Activated naive CD4-positive, alpha-beta T cell treated with anti-CD3 and anti-CD28 coated beads, Interleukin-2, amount 10 ng/mL, durations not matched to agents 7 days and 5 days (primary cell): ENCODE results near the gene SLC25A11.
A peak's percentile ranks its signal among the peaks of the same experiment; 100 is the strongest.
"Not testable (repeated sequence)": the region's sequence is repeated elsewhere in the genome, so short reads cannot be mapped to it uniquely, and the experiment has no call there.

Experiments
- CTCF ChIA-PET: fragments of 350-600 bp; sonication (Branson Sonifier 250); formaldehyde crosslinking; loops from one replicate; lab custom pipeline; 2021; ENCODE audit warnings: antibody characterized with exemption; lab: Charles Lee
- DNase-seq: peaks from one replicate; pipeline ENCODE4 v3.0.0-alpha.2; 2020
- H3K27ac Mint-ChIP-seq: one replicate; pipeline ENCODE4 v1.8.0; 2021; ENCODE audit warnings: mild to moderate bottlenecking, moderate library complexity, mixed read lengths
- H3K27me3 Mint-ChIP-seq: one replicate; pipeline ENCODE4 v1.8.0; 2021; ENCODE audit warnings: mild to moderate bottlenecking, mixed read lengths
- H3K36me3 Mint-ChIP-seq: one replicate; pipeline ENCODE4 v1.8.0; 2021; ENCODE audit warnings: mixed read lengths
- H3K4me1 Mint-ChIP-seq: one replicate; pipeline ENCODE4 v1.8.0; 2021; ENCODE audit warnings: mixed read lengths
- H3K4me3 Mint-ChIP-seq: one replicate; pipeline ENCODE4 v1.8.0; 2021; ENCODE audit warnings: mild to moderate bottlenecking, moderate library complexity, mixed read lengths
- H3K9me3 Mint-ChIP-seq: one replicate; pipeline ENCODE4 v1.8.0; 2021; ENCODE audit warnings: mixed read lengths

SLC25A11 gene

GRCh38 chr17:4936436-4936835 lies 3.4 kb downstream of the SLC25A11 start:
- Mint-ChIP-seq H3K4me1 (peaks cover 41% of the 10 kb centered on the region), H3K4me3 (no peak overlapping the region), H3K36me3 (peaks cover 47% of the 10 kb centered on the region), H3K27me3 (peaks cover 12% of the 10 kb centered on the region), H3K27ac (peak overlapping the region; percentile 21), H3K9me3 (no peaks in the 10 kb centered on the region)
- no peak for DNase-seq
- CTCF ChIA-PET: interaction anchor here (1.0 to 1.3 kb wide), 2 partner anchors 28 to 33 kb away, joined by 4 to 5 read pairs; partner anchors contain the start of gene CHRNE

DNA sequence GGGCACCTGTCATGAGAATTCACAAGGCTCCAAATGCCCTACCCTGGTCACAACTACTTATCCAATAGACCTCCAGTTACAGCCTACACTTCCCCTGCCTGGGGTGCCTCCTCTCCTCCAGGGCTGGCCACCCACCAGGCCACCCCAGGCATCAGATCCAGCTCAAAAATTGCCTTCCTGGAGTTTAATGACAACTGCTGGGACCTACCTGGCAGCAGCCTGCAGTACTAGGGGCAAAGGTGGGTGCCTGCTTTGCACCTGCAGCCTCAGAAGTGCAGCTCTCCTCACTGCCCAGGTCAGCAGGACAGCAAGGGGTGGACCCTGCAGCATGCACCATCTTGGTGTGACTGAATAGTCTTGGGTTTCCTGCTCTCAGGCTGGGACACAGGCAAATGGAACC lies 4.2 kb downstream of the SLC25A11 start:
- H3K4me1 Mint-ChIP-seq: peaks cover 41% of the 10 kb centered on the region
- no peak for DNase-seq
- CTCF ChIA-PET: interaction anchor here (1.0 kb wide), 1 partner anchor 33 kb away, joined by 4 read pairs; the partner anchor contains the start of gene CHRNE
- no peaks in the 10 kb centered on the region for H3K9me3 Mint-ChIP-seq
- H3K4me3 Mint-ChIP-seq: no peak overlapping the region
- H3K27me3 Mint-ChIP-seq: peaks cover 12% of the 10 kb centered on the region
- no peak overlapping the region for H3K27ac Mint-ChIP-seq
- peaks cover 45% of the 10 kb centered on the region for H3K36me3 Mint-ChIP-seq

DNA sequence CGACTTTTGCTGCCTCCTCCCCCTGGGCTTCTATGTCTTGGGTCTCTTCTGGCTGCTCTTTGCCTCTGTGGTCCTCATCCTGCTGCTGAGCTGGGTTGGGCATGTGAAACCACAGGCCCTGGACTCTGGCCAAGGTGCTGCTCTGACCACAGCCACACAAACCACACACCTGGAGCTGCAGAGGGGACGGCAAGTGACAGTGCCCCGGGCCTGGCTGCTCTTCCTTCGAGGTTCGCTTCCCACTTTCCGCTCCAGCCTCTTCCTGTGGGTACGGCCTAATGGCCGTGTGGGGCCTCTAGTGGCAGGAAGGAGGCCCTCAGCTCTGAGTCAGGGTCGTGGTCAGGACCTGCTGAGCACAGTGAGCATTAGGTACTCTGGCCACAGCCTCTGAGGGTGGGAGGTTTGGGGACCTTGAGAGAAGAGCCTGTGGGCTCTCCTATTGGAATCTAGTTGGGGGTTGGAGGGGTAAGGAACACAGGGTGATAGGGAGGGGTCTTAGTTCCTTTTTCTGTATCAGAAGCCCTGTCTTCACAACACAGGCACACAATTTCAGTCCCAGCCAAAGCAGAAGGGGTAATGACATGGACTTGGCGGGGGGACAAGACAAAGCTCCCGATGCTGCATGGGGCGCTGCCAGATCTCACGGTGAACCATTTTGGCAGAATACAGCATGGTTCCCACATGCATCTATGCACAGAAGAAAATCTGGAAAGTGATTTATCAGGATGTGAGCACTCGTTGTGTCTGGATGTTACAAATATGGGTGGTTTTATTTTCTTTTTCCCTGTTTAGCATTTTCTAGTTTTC lies 5.5 kb downstream of the SLC25A11 start:
- no peak for DNase-seq
- Mint-ChIP-seq H3K9me3 (no peaks in the 10 kb centered on the region), H3K36me3 (peaks cover 43% of the 10 kb centered on the region), H3K27ac (peak overlapping the region; percentile 73), H3K4me1 (peaks cover 41% of the 10 kb centered on the region), H3K4me3 (no peak overlapping the region), H3K27me3 (peaks cover 8% of the 10 kb centered on the region)
- CTCF ChIA-PET: interaction anchor here (0.7 to 1.2 kb wide), 2 partner anchors 22 to 25 kb away, joined by 4 read pairs; no protein-coding TSS in a partner anchor

DNA sequence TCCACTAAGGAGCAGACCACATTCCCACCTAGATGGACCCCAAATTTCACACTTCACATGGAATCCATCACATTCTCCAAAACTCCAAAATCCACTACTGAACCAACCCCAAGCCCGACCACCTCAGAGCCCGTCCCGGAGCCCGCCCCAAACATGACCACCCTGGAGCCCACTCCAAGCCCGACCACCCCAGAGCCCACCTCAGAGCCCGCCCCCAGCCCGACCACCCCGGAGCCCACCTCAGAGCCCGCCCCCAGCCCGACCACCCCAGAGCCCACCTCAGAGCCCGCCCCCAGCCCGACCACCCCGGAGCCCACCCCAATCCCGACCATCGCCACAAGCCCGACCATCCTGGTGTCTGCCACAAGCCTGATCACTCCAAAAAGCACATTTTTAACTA lies 6.2 kb downstream of the SLC25A11 start:
- no peak for DNase-seq
- H3K36me3 Mint-ChIP-seq: peaks cover 45% of the 10 kb centered on the region
- H3K9me3 Mint-ChIP-seq: no peaks in the 10 kb centered on the region
- H3K27ac Mint-ChIP-seq: peak overlapping the region; percentile 73
- CTCF ChIA-PET: interaction anchor here (0.7 to 1.2 kb wide), 2 partner anchors 22 to 24 kb away, joined by 4 read pairs; no protein-coding TSS in a partner anchor
- no peak overlapping the region for H3K4me3 Mint-ChIP-seq
- peaks cover 8% of the 10 kb centered on the region for H3K27me3 Mint-ChIP-seq
- peaks cover 35% of the 10 kb centered on the region for H3K4me1 Mint-ChIP-seq

DNA sequence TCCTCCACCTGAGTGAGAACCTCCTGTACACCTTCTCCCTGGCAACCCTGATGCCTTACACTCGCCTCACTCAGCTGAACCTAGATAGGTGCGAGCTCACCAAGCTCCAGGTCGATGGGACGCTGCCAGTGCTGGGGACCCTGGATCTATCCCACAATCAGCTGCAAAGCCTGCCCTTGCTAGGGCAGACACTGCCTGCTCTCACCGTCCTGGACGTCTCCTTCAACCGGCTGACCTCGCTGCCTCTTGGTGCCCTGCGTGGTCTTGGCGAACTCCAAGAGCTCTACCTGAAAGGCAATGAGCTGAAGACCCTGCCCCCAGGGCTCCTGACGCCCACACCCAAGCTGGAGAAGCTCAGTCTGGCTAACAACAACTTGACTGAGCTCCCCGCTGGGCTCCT lies 7.1 kb downstream of the SLC25A11 start:
- CTCF ChIA-PET: no interaction called here
- DNase-seq: no peak
- Mint-ChIP-seq H3K4me1 (peaks cover 27% of the 10 kb centered on the region), H3K9me3 (no peaks in the 10 kb centered on the region), H3K4me3 (no peak overlapping the region), H3K27ac (no peak overlapping the region), H3K36me3 (peaks cover 37% of the 10 kb centered on the region), H3K27me3 (peaks cover 8% of the 10 kb centered on the region)

DNA sequence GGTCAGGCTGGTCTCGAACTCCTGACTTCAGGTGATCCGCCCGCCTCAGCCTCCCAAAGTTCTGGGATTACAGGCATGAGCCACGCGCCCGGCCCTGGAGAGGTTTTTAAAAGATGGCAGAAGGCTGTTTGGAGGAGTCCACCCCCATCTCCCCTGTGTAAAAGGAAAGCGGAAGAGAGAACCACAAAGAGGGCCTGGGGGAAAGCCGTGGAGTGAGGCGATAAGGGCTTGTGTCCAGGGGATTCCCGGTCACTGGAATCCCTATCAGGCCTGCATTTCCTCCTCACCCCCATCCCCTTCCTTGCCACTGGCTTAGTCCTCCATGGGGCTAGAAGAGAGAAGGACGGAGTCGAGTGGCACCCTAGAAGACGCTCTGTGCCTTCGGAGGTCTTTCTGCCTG lies 7.9 kb downstream of the SLC25A11 start, which contains the start of gene GP1BA:
TSS of gene GP1BA (plus strand) at position 315 of the 400 bp plus-strand sequence. CDS start 328 bp downstream, outside the sequence.
- Mint-ChIP-seq H3K4me3 (no peak within 1 kb of the TSS), H3K27ac (peak within 1 kb of the TSS; percentile 20), H3K36me3 (peaks cover 29% of the 10 kb centered on the region), H3K27me3 (peaks cover 8% of the 10 kb centered on the region), H3K9me3 (no peaks in the 10 kb centered on the region), H3K4me1 (peaks cover 25% of the 10 kb centered on the region)
- CTCF ChIA-PET: no interaction called here
- DNase-seq: no peak

DNA sequence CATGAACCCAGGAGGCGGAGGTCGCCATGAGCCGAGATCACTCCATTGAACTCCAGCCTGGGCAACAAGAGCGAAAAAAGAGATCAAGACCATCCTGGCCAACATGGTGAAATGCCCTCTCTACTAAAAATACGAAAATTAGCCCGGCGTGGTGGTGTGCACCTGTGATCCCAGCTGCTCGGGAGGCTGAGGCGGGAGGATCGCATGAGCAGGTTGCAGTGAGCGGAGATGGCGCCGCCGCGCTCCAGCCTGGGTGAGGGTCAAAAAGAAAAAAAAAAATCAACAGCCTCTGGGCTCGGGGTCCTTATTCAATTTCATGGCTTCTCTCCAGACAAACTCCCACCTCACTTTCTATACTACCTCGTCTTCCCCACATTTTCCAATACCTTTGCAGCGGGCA lies 11.0 kb downstream of the SLC25A11 start:
- DNase-seq: no peak
- peaks cover 6% of the 10 kb centered on the region for H3K4me1 Mint-ChIP-seq
- no peaks in the 10 kb centered on the region for H3K9me3 Mint-ChIP-seq
- peaks cover 1% of the 10 kb centered on the region for H3K27me3 Mint-ChIP-seq
- H3K36me3 Mint-ChIP-seq: peaks cover 18% of the 10 kb centered on the region
- H3K4me3 Mint-ChIP-seq: no peak overlapping the region
- H3K27ac Mint-ChIP-seq: no peak overlapping the region
- CTCF ChIA-PET: no interaction called here

DNA sequence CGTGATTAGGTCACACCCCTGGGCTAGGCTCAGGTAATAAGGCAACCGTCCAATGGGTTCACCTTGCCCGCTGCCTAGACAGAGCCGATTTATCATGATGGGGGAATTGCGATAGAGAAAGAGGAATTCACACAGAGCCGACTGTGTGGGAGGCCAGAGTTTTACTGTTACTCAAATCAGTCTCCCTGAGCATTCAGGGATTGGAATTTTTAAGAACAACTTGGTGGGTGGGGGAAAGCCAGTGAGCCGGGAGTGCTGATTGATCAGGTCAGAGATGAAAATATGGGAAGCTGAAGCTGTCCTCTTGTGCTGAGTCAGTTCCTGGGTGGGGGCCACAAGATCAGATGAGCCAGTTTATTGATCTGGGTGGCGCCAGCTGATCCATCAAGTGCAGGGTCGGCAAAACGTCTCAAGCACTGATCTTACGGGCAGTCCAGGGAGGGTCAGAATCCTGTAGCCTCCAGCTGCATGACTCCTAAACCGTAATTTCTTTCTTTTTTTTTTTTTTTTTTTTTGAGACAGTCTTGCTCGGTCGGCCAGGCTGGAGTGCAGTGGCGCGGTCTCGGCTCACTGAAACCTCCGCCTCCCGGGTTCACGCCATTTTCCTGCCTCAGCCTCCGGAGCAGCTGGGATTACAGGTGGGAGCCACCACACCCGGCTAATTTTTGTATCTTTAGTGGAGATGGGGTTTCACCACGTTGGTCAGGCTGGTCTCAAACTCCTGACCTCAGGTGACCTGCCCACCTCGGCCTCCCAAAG lies 13.1 kb downstream of the SLC25A11 start:
- CTCF ChIA-PET: not testable (repeated sequence)

DNA sequence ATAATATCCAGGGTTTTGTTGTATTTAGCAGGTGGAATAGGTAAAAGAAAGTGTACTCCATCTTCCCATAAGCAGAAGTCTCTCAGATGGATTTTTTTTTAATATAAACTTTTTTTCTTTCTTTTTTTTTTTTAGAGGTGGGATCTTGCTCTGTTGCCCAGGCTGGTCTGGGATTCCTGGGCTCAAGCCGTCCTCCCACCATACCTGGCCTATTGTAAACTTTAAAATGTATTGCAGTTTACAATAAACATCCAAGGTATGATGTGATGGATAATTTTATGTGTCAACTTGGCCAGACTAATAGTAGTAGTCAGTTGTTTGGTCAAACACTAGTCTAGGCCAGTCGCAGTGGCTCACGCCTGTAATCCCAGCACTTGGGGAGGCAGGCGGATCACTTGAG lies 18.5 kb downstream of the SLC25A11 start:
- Mint-ChIP-seq H3K27ac (no peak overlapping the region), H3K4me3 (no peak overlapping the region), H3K9me3 (no peaks in the 10 kb centered on the region), H3K27me3 (no peaks in the 10 kb centered on the region), H3K36me3 (no peaks in the 10 kb centered on the region), H3K4me1 (no peaks in the 10 kb centered on the region)
- no peak for DNase-seq
- CTCF ChIA-PET: no interaction called here

More for the DNA sequence above, 13.1 kb downstream of the SLC25A11 start:
- H3K9me3 Mint-ChIP-seq, H3K27ac Mint-ChIP-seq, H3K27me3 Mint-ChIP-seq, H3K4me3 Mint-ChIP-seq, DNase-seq, H3K4me1 Mint-ChIP-seq: not testable (repeated sequence)
- peaks cover 16% of the 10 kb centered on the region for H3K36me3 Mint-ChIP-seq

- H3K36me3 Mint-ChIP-seq: no peaks in the 10 kb centered on the region
- no peak for DNase-seq
- no peaks in the 10 kb centered on the region for H3K4me1 Mint-ChIP-seq
- no peak overlapping the region for H3K4me3 Mint-ChIP-seq
- H3K9me3 Mint-ChIP-seq: no peaks in the 10 kb centered on the region
- no peaks in the 10 kb centered on the region for H3K27me3 Mint-ChIP-seq
- no peak overlapping the region for H3K27ac Mint-ChIP-seq
- CTCF ChIA-PET: interaction anchor here (1.1 kb wide), 1 partner anchor 11 kb away, joined by 7 read pairs; no protein-coding TSS in a partner anchor
These were observed 19.3 kb downstream of the SLC25A11 start for GRCh38 chr17:4920351-4921048.

DNA sequence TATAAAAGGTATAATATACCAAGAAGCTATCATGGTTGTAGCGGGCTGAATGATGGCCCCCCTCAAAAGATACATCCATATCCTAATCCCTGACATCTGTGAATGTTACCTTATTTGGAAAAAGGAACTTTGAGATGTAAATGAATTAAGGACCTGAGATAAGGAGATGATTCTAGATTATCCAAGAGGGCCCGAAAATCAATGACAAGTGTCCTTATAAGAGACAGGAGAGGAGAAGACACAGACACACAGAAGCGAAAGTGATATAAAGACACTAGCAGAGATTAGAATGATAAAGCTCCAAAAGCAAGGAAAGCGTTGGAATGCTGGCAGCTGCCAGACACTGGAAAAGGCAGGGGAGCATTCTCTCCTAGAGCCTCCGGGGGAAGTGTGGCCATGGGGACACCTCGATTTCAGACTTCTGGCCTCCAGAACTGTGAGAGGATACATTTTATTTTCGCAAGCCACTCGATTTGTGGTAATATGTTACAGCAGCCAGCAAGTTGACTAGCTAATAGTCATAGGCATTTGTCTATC lies 20.3 kb downstream of the SLC25A11 start:
- H3K27ac Mint-ChIP-seq: no peak overlapping the region
- no peak for DNase-seq
- no peaks in the 10 kb centered on the region for H3K9me3 Mint-ChIP-seq
- H3K27me3 Mint-ChIP-seq: no peaks in the 10 kb centered on the region
- no peaks in the 10 kb centered on the region for H3K36me3 Mint-ChIP-seq
- H3K4me1 Mint-ChIP-seq: no peaks in the 10 kb centered on the region
- CTCF ChIA-PET: interaction anchor here (1.1 kb wide), 1 partner anchor 10 kb away, joined by 7 read pairs; no protein-coding TSS in a partner anchor
- no peak overlapping the region for H3K4me3 Mint-ChIP-seq

DNA sequence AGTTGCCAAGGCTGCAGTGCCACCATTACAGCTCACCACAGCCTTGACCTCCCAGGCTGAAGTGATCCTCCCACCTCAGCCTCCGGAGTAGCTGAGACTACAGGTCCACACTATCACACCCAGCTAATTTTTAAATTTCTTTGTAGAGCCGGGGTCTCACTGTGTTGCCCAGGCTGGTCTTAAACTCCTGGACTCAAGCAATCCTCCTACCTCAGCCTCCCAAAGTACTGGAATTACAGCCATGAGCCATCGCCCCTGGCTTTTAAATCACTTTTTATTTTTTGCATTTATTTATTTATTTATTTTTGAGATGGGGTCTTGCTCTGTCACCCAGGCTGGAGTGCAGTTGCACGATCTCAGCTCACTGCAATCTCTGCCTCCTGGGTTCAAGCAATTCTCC lies 25.3 kb downstream of the SLC25A11 start:
- H3K9me3 Mint-ChIP-seq, H3K4me3 Mint-ChIP-seq, DNase-seq, H3K4me1 Mint-ChIP-seq, H3K36me3 Mint-ChIP-seq, CTCF ChIA-PET, H3K27ac Mint-ChIP-seq: not testable (repeated sequence)
- peaks cover 15% of the 10 kb centered on the region for H3K27me3 Mint-ChIP-seq

DNA sequence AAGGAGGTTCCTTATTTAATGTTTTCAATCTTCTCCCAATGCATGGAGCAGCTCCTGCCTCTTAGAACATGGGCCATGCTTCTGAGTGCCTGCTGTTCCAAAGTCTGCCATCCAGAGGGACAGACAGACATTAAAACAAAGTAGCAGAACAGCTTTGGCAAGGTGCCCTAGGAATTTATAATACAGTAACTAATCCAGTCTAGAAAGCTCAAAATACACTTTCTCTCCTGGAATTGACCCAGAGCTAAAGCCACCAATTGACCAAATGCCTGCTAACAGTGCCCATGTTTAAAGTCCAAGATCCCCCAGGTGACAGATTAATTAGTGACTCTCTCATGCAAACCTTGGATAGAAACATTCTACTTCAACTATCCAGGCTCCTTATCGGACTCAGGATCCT lies 25.9 kb downstream of the SLC25A11 start:
- no peak for DNase-seq
- Mint-ChIP-seq H3K36me3 (no peaks in the 10 kb centered on the region), H3K4me1 (no peaks in the 10 kb centered on the region), H3K4me3 (no peak overlapping the region), H3K27ac (no peak overlapping the region), H3K27me3 (peaks cover 15% of the 10 kb centered on the region), H3K9me3 (no peaks in the 10 kb centered on the region)
- CTCF ChIA-PET: no interaction called here
